ENCODE measurements around the gene GALNT14.

The GALNT14 gene

DNA sequence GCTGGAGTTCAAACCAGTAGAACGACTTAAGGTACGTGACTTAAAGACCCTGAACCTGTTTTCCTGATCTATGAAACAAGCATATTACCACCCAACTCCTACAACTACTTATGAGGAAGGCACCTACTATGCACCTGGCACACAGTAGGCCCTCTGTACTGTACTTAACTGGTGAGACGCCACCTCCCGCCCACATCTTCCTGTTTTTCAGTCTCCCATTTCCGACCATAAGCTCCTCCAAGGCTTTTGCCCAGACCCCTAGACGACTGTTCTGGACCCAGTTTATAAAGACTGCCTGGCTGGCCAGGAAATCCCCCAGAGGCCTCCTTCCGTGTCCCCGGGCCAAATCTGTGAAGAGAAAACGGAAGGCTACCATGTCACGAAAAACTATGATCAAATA lies 1.5 kb downstream of the GALNT14 start:
- no peak overlapping the region for H3K4me3 ChIP-seq (ENCODE audit: low read length, poor library complexity, severe bottlenecking)
- H3K27me3 ChIP-seq (ENCODE audit: insufficient read depth, low read length, poor library complexity, severe bottlenecking) = peaks cover 23% of the 10 kb centered on the region
- no peak overlapping the region for H3K4me2 ChIP-seq (ENCODE audit: low read depth, low read length, poor library complexity, severe bottlenecking)
- H3K4me1 ChIP-seq (ENCODE audit: insufficient read depth, low read length, poor library complexity, severe bottlenecking) = no peaks in the 10 kb centered on the region
- H3K79me2 ChIP-seq (ENCODE audit: insufficient read depth, low read length) = no peaks in the 10 kb centered on the region
- no peaks in the 10 kb centered on the region for H3K36me3 ChIP-seq (ENCODE audit: insufficient read depth, low read length)
- no peak overlapping the region for H2AFZ ChIP-seq (ENCODE audit: low read length)
- no peaks in the 10 kb centered on the region for H3K9me2 ChIP-seq (replicated peaks; ENCODE audit: low read depth, low read length)
- H3K9me3 ChIP-seq (ENCODE audit: insufficient read depth, low read depth, low read length) = no peaks in the 10 kb centered on the region
- no peak overlapping the region for H3K9ac ChIP-seq (ENCODE audit: low read depth, low read length, poor library complexity, severe bottlenecking)
- H4K20me1 ChIP-seq (ENCODE audit: insufficient read depth, low read length, poor library complexity, severe bottlenecking) = no peaks in the 10 kb centered on the region
- TF ChIP-seq, protein P1, sequence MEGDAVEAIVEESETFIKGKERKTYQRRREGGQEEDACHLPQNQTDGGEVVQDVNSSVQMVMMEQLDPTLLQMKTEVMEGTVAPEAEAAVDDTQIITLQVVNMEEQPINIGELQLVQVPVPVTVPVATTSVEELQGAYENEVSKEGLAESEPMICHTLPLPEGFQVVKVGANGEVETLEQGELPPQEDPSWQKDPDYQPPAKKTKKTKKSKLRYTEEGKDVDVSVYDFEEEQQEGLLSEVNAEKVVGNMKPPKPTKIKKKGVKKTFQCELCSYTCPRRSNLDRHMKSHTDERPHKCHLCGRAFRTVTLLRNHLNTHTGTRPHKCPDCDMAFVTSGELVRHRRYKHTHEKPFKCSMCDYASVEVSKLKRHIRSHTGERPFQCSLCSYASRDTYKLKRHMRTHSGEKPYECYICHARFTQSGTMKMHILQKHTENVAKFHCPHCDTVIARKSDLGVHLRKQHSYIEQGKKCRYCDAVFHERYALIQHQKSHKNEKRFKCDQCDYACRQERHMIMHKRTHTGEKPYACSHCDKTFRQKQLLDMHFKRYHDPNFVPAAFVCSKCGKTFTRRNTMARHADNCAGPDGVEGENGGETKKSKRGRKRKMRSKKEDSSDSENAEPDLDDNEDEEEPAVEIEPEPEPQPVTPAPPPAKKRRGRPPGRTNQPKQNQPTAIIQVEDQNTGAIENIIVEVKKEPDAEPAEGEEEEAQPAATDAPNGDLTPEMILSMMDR (conservative IDR thresholded peaks at IDR 0.05; ENCODE audit: low read length) = no peak
- no peak for TF ChIP-seq EZH2phosphoT487 (IDR thresholded peaks at IDR 0.05; ENCODE audit: borderline replicate concordance)
- H3F3A ChIP-seq (ENCODE audit: low read depth) = no peaks in the 10 kb centered on the region

DNA sequence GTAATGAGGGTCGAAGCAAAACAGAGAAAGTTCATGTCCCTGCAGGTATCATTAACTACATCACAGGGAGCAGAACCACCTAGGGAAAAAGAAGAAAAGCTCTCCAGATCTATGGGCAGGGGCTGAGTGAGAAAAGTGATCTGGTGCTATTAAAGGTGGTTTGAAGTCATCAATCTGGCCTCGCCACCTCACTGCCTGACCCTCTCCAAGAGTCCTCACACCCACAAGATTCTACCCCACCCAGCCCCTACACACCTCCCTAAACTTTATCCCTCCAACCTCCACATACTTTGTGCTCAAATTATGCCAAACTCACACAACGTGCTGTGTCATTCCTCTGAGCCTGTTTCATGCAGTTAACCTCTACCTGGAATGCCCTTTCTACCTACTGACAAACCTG lies 2.2 kb downstream of the GALNT14 start:
- H3K27me3 ChIP-seq (ENCODE audit: insufficient read depth, low read length, poor library complexity, severe bottlenecking) = peaks cover 23% of the 10 kb centered on the region
- no peaks in the 10 kb centered on the region for H3K79me2 ChIP-seq (ENCODE audit: insufficient read depth, low read length)
- H4K20me1 ChIP-seq (ENCODE audit: insufficient read depth, low read length, poor library complexity, severe bottlenecking) = no peaks in the 10 kb centered on the region
- no peak overlapping the region for H3K4me3 ChIP-seq (ENCODE audit: low read length, poor library complexity, severe bottlenecking)
- no peak overlapping the region for H3K4me2 ChIP-seq (ENCODE audit: low read depth, low read length, poor library complexity, severe bottlenecking)
- H3K9me3 ChIP-seq (ENCODE audit: insufficient read depth, low read depth, low read length) = no peaks in the 10 kb centered on the region
- H2AFZ ChIP-seq (ENCODE audit: low read length) = no peak overlapping the region
- no peak overlapping the region for H3K9ac ChIP-seq (ENCODE audit: low read depth, low read length, poor library complexity, severe bottlenecking)
- no peaks in the 10 kb centered on the region for H3K9me2 ChIP-seq (replicated peaks; ENCODE audit: low read depth, low read length)
- TF ChIP-seq, protein P1 (conservative IDR thresholded peaks at IDR 0.05; ENCODE audit: low read length) = no peak
- TF ChIP-seq EZH2phosphoT487 (IDR thresholded peaks at IDR 0.05; ENCODE audit: borderline replicate concordance) = no peak
- H3K36me3 ChIP-seq (ENCODE audit: insufficient read depth, low read length) = no peaks in the 10 kb centered on the region
- H3K4me1 ChIP-seq (ENCODE audit: insufficient read depth, low read length, poor library complexity, severe bottlenecking) = no peaks in the 10 kb centered on the region
- no peaks in the 10 kb centered on the region for H3F3A ChIP-seq (ENCODE audit: low read depth)

DNA sequence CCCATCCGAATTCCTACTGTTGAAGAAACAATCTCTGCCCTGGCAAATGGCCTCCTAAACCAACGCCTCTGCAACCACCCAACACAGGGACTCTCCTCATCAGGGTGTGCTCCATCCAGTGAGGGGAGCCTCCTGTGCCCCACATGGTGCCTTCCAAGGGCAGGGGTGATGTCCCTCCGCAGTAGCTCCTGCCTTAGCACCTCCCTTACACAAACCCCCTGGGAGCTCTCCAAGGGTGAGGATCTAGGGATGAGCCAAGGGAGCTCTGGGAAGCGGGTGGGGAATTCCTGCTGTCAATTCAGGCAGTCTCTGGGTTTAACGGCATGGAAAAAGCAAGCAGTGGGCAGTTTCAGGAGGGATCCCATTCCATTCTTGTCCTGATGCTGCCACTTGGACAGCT lies 3.8 kb downstream of the GALNT14 start:
- no peaks in the 10 kb centered on the region for H3K9me3 ChIP-seq (ENCODE audit: insufficient read depth, low read depth, low read length)
- no peaks in the 10 kb centered on the region for H3K9me2 ChIP-seq (replicated peaks; ENCODE audit: low read depth, low read length)
- H3K36me3 ChIP-seq (ENCODE audit: insufficient read depth, low read length) = no peaks in the 10 kb centered on the region
- H3K79me2 ChIP-seq (ENCODE audit: insufficient read depth, low read length) = no peaks in the 10 kb centered on the region
- H3K4me2 ChIP-seq (ENCODE audit: low read depth, low read length, poor library complexity, severe bottlenecking) = no peak overlapping the region
- no peaks in the 10 kb centered on the region for H3F3A ChIP-seq (ENCODE audit: low read depth)
- H3K27me3 ChIP-seq (ENCODE audit: insufficient read depth, low read length, poor library complexity, severe bottlenecking) = peaks cover 23% of the 10 kb centered on the region
- no peak for TF ChIP-seq EZH2phosphoT487 (IDR thresholded peaks at IDR 0.05; ENCODE audit: borderline replicate concordance)
- TF ChIP-seq, protein P1 (conservative IDR thresholded peaks at IDR 0.05; ENCODE audit: low read length) = no peak
- no peak overlapping the region for H3K4me3 ChIP-seq (ENCODE audit: low read length, poor library complexity, severe bottlenecking)
- H3K4me1 ChIP-seq (ENCODE audit: insufficient read depth, low read length, poor library complexity, severe bottlenecking) = no peaks in the 10 kb centered on the region
- H4K20me1 ChIP-seq (ENCODE audit: insufficient read depth, low read length, poor library complexity, severe bottlenecking) = no peaks in the 10 kb centered on the region
- H2AFZ ChIP-seq (ENCODE audit: low read length) = no peak overlapping the region
- no peak overlapping the region for H3K9ac ChIP-seq (ENCODE audit: low read depth, low read length, poor library complexity, severe bottlenecking)
